CD4-positive, alpha-beta T cell treated with Interleukin-17A for 4 hours (primary cell): ENCODE measurements around the gene LRRN4.
A peak's percentile ranks its signal among the peaks of the same experiment; 100 is the strongest.

Experiments used
- DNase-seq: peaks from one replicate; pipeline ENCODE4 v3.0.0-alpha.2; 2020; ENCODE audit warnings: mixed read lengths

LRRN4 gene

GRCh38 chr20:6030453-6031080 is 23.3 kb downstream of the LRRN4 start:
- no peak for DNase-seq

GRCh38 chr20:6029538-6029937 is 24.3 kb downstream of the LRRN4 start:
- no peak for DNase-seq

- DNase-seq: no peak
Measured at GRCh38 chr20:6028818-6029217, 25.0 kb downstream of the LRRN4 start.

- no peak for DNase-seq
Measured at GRCh38 chr20:6026051-6026450, 27.8 kb downstream of the LRRN4 start.

- no peak for DNase-seq
Measured at GRCh38 chr20:6024768-6025167, 29.1 kb downstream of the LRRN4 start.

- no peak for DNase-seq
Measured at GRCh38 chr20:6017880-6018279, 36.0 kb downstream of the LRRN4 start.

- no peak for DNase-seq
Measured at GRCh38 chr20:6017467-6017866, 36.4 kb downstream of the LRRN4 start.

- no peak for DNase-seq
Measured at GRCh38 chr20:6014957-6015356, 38.9 kb downstream of the LRRN4 start.

GRCh38 chr20:6014017-6014416 is 39.8 kb downstream of the LRRN4 start:
- DNase-seq: no peak

- DNase-seq: no peak
Measured at GRCh38 chr20:6012179-6012578, 41.7 kb downstream of the LRRN4 start.

GRCh38 chr20:6008254-6008653 is 45.6 kb downstream of the LRRN4 start:
- DNase-seq: peak; percentile 10

- no peak for DNase-seq
Measured at GRCh38 chr20:6007529-6008103, 46.2 kb downstream of the LRRN4 start.

GRCh38 chr20:6007094-6007528 is 46.7 kb downstream of the LRRN4 start:
- no peak for DNase-seq

GRCh38 chr20:6006603-6006949 is 47.3 kb downstream of the LRRN4 start:
- DNase-seq: no peak

- DNase-seq: no peak
Measured at GRCh38 chr20:6000871-6001270, 53.0 kb downstream of the LRRN4 start.

GRCh38 chr20:5999783-6000182 is 54.1 kb downstream of the LRRN4 start:
- DNase-seq: no peak

- DNase-seq: peak; percentile 42
Measured at GRCh38 chr20:5996765-5997164, 57.1 kb downstream of the LRRN4 start.

GRCh38 chr20:5991623-5992441 is 62.0 kb downstream of the LRRN4 start:
- no peak for DNase-seq

- DNase-seq: no peak
Measured at GRCh38 chr20:5990946-5991345, 62.9 kb downstream of the LRRN4 start.
